WTC11 (cell line): ENCODE measurements around the gene TERT. TPM values are rescaled to one million over a fixed set of nuclear protein-coding genes. Genes with fewer than 3 reads are reported as not detected.

Source experiments
- ATAC-seq: fragments of 200-7000 bp; cut with Tn5 transposase; 2 replicates; pipeline ENCODE4 v1.10.0; 2021; ENCODE audit warnings: mild to moderate bottlenecking, moderate library complexity
- CTCF ChIA-PET: fragments of 300-600 bp; sonication (Branson Sonifier 250); formaldehyde crosslinking; loops from one replicate; lab custom pipeline; 2021; ENCODE audit warnings: antibody characterized with exemption; lab: Charles Lee
- POLR2A ChIA-PET: fragments of 350-600 bp; sonication (Branson Sonifier 250); formaldehyde crosslinking; loops from one replicate; lab custom pipeline; 2021; ENCODE audit warnings: antibody characterized with exemption; lab: Charles Lee
- DNase-seq: peaks from one replicate; pipeline ENCODE4 v3.0.0; 2021; ENCODE audit warnings: low spot score
- H3K27ac Mint-ChIP-seq: 2 replicates; pipeline ENCODE4 v1.8.0; 2021; ENCODE audit warnings: mixed read lengths
- H3K27me3 Mint-ChIP-seq: 2 replicates; pipeline ENCODE4 v1.8.0; 2021; ENCODE audit warnings: low read depth, mild to moderate bottlenecking, moderate library complexity, mixed read lengths
- H3K36me3 Mint-ChIP-seq: 2 replicates; pipeline ENCODE4 v1.8.0; 2021; ENCODE audit warnings: mixed read lengths
- H3K4me1 Mint-ChIP-seq: 2 replicates; pipeline ENCODE4 v1.8.0; 2022; ENCODE audit warnings: mixed read lengths
- H3K4me3 Mint-ChIP-seq: 2 replicates; pipeline ENCODE4 v1.8.0; 2021; ENCODE audit warnings: mild to moderate bottlenecking, moderate library complexity, mixed read lengths
- H3K9me3 Mint-ChIP-seq: 2 replicates; pipeline ENCODE4 v1.8.0; 2021; ENCODE audit warnings: mixed read lengths
- ATF3 ChIP-seq: sonication (generic); formaldehyde crosslinking; conservative IDR thresholded peaks from 2 replicates; pipeline ENCODE4 v1.8.1; 2022; ENCODE audit warnings: mild to moderate bottlenecking, missing genetic modification reagents
- CREB1 ChIP-seq: sonication (generic); formaldehyde crosslinking; IDR thresholded peaks from 2 replicates; pipeline ENCODE4 v1.8.0; 2023; ENCODE audit warnings: mild to moderate bottlenecking, missing genetic modification reagents
- CREM ChIP-seq: sonication (generic); formaldehyde crosslinking; IDR thresholded peaks from 2 replicates; pipeline ENCODE4 v1.8.1; 2022; ENCODE audit warnings: mild to moderate bottlenecking, missing genetic modification reagents, moderate library complexity
- ETV6 ChIP-seq: sonication (generic); formaldehyde crosslinking; IDR thresholded peaks from 2 replicates; pipeline ENCODE4 v1.8.1; 2022; ENCODE audit warnings: mild to moderate bottlenecking, missing genetic modification reagents
- FOXK1 ChIP-seq: sonication (generic); formaldehyde crosslinking; IDR thresholded peaks from 2 replicates; pipeline ENCODE4 v1.8.0; 2022; ENCODE audit warnings: mild to moderate bottlenecking, moderate library complexity, missing genetic modification reagents
- HMGA2 ChIP-seq: fragments of 250-450 bp; sonication (Bioruptor Pico); IDR thresholded peaks from 2 replicates; pipeline ENCODE4 v1.4.0; 2021; ENCODE audit warnings: mild to moderate bottlenecking, moderate library complexity
- IRF2 ChIP-seq: sonication (generic); formaldehyde crosslinking; IDR thresholded peaks from 2 replicates; pipeline ENCODE4 v1.8.0; 2022; ENCODE audit warnings: low read depth, missing genetic modification reagents, borderline replicate concordance
- KAT7 ChIP-seq: sonication (generic); formaldehyde crosslinking; IDR thresholded peaks from 2 replicates; pipeline ENCODE4 v1.8.1; 2023; ENCODE audit warnings: missing genetic modification reagents, mild to moderate bottlenecking, borderline replicate concordance
- MYBL2 ChIP-seq: sonication (generic); formaldehyde crosslinking; IDR thresholded peaks from 2 replicates; pipeline ENCODE4 v1.8.1; 2023; ENCODE audit warnings: mild to moderate bottlenecking, moderate library complexity, missing genetic modification reagents
- SMAD3 ChIP-seq: sonication (generic); formaldehyde crosslinking; IDR thresholded peaks from 2 replicates; pipeline ENCODE4 v1.8.0; 2022; ENCODE audit warnings: missing genetic modification reagents, mild to moderate bottlenecking, borderline replicate concordance
- SP1 ChIP-seq: sonication (generic); formaldehyde crosslinking; conservative IDR thresholded peaks from 2 replicates; pipeline ENCODE4 v1.8.1; 2022; ENCODE audit warnings: missing genetic modification reagents
- TCF7 ChIP-seq: sonication (generic); formaldehyde crosslinking; IDR thresholded peaks from 2 replicates; pipeline ENCODE4 v1.8.0; 2022; ENCODE audit warnings: mild to moderate bottlenecking, low read depth, missing genetic modification reagents, moderate library complexity
- TEAD1 ChIP-seq: sonication (generic); formaldehyde crosslinking; IDR thresholded peaks from 2 replicates; pipeline ENCODE4 v1.8.0; 2022; ENCODE audit warnings: mild to moderate bottlenecking, missing genetic modification reagents
- TP53 ChIP-seq: sonication (generic); formaldehyde crosslinking; IDR thresholded peaks from 2 replicates; pipeline ENCODE4 v1.8.1; 2023; ENCODE audit warnings: mild to moderate bottlenecking, missing genetic modification reagents
- USF1 ChIP-seq: sonication (generic); formaldehyde crosslinking; IDR thresholded peaks from 2 replicates; pipeline ENCODE4 v1.8.0; 2022; ENCODE audit warnings: mild to moderate bottlenecking, missing genetic modification reagents
- ZBTB21 ChIP-seq: sonication (generic); formaldehyde crosslinking; IDR thresholded peaks from 2 replicates; pipeline ENCODE4 v1.8.1; 2023; ENCODE audit warnings: mild to moderate bottlenecking, missing genetic modification reagents, borderline replicate concordance
- ZNF219 ChIP-seq: sonication (generic); formaldehyde crosslinking; IDR thresholded peaks from 2 replicates; pipeline ENCODE4 v1.8.0; 2023; ENCODE audit warnings: missing genetic modification reagents, mild to moderate bottlenecking, borderline replicate concordance
- ZNF281 ChIP-seq: sonication (generic); formaldehyde crosslinking; IDR thresholded peaks from 2 replicates; pipeline ENCODE4 v1.8.0; 2023; ENCODE audit warnings: mild to moderate bottlenecking, missing genetic modification reagents
- total RNA-seq: library from RNA; stranded (reverse); gene quantifications from 3 replicates; pipeline ENCODE4 v1.2.3, GENCODE V29; 2021
- TF ChIP-seq, protein P1 (sequence below): sonication (generic); formaldehyde crosslinking; IDR thresholded peaks from 2 replicates; pipeline ENCODE4 v1.8.0; 2022; ENCODE audit warnings: mild to moderate bottlenecking, missing genetic modification reagents
- TF ChIP-seq, protein P2 (sequence below): fragments of 250-450 bp; sonication (Bioruptor Pico); IDR thresholded peaks from 2 replicates; pipeline ENCODE4 v1.9.0; 2021; ENCODE audit warnings: mild to moderate bottlenecking, borderline replicate concordance
- TF ChIP-seq, protein P3 (sequence below): sonication (generic); formaldehyde crosslinking; IDR thresholded peaks from 2 replicates; pipeline ENCODE4 v1.8.1; 2023; ENCODE audit warnings: mild to moderate bottlenecking, moderate library complexity, missing genetic modification reagents

The TERT gene
- total RNA-seq, 1 experiment from 2014 or later = 42.9 TPM

- ATAC-seq = no peak
- no peak for DNase-seq
- TF ChIP-seq IRF2 (CRISPR knock-in tag) (no peak), ZNF281 (no peak), SMAD3 (CRISPR knock-in tag) (no peak), FOXK1 (no peak), HMGA2 (no peak), TEAD1 (CRISPR knock-in tag) (no peak), ATF3 (CRISPR knock-in tag) (no peak), KAT7 (CRISPR knock-in tag) (no peak), USF1 (no peak), TP53 (CRISPR knock-in tag) (no peak), ZBTB21 (no peak), ZNF219 (no peak), MYBL2 (CRISPR knock-in tag) (no peak), CREB1 (CRISPR knock-in tag) (no peak), TCF7 (CRISPR knock-in tag) (no peak)
- TF ChIP-seq, protein P1, sequence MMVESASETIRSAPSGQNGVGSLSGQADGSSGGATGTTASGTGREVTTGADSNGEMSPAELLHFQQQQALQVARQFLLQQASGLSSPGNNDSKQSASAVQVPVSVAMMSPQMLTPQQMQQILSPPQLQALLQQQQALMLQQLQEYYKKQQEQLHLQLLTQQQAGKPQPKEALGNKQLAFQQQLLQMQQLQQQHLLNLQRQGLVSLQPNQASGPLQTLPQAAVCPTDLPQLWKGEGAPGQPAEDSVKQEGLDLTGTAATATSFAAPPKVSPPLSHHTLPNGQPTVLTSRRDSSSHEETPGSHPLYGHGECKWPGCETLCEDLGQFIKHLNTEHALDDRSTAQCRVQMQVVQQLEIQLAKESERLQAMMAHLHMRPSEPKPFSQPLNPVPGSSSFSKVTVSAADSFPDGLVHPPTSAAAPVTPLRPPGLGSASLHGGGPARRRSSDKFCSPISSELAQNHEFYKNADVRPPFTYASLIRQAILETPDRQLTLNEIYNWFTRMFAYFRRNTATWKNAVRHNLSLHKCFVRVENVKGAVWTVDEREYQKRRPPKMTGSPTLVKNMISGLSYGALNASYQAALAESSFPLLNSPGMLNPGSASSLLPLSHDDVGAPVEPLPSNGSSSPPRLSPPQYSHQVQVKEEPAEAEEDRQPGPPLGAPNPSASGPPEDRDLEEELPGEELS (CRISPR knock-in tag) = no peak
- TF ChIP-seq, protein P2, sequence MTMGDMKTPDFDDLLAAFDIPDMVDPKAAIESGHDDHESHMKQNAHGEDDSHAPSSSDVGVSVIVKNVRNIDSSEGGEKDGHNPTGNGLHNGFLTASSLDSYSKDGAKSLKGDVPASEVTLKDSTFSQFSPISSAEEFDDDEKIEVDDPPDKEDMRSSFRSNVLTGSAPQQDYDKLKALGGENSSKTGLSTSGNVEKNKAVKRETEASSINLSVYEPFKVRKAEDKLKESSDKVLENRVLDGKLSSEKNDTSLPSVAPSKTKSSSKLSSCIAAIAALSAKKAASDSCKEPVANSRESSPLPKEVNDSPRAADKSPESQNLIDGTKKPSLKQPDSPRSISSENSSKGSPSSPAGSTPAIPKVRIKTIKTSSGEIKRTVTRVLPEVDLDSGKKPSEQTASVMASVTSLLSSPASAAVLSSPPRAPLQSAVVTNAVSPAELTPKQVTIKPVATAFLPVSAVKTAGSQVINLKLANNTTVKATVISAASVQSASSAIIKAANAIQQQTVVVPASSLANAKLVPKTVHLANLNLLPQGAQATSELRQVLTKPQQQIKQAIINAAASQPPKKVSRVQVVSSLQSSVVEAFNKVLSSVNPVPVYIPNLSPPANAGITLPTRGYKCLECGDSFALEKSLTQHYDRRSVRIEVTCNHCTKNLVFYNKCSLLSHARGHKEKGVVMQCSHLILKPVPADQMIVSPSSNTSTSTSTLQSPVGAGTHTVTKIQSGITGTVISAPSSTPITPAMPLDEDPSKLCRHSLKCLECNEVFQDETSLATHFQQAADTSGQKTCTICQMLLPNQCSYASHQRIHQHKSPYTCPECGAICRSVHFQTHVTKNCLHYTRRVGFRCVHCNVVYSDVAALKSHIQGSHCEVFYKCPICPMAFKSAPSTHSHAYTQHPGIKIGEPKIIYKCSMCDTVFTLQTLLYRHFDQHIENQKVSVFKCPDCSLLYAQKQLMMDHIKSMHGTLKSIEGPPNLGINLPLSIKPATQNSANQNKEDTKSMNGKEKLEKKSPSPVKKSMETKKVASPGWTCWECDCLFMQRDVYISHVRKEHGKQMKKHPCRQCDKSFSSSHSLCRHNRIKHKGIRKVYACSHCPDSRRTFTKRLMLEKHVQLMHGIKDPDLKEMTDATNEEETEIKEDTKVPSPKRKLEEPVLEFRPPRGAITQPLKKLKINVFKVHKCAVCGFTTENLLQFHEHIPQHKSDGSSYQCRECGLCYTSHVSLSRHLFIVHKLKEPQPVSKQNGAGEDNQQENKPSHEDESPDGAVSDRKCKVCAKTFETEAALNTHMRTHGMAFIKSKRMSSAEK (CRISPR knock-in tag) = no peak
- H3K9me3 Mint-ChIP-seq = no peaks in the 10 kb centered on the region
- no peak overlapping the region for H3K27ac Mint-ChIP-seq
- no peaks in the 10 kb centered on the region for H3K27me3 Mint-ChIP-seq
- CTCF ChIA-PET = interaction anchor here (1.0 kb wide), 1 partner anchor 10 kb away, joined by 4 read pairs; no protein-coding TSS in a partner anchor
- no peak overlapping the region for H3K4me3 Mint-ChIP-seq
- no peaks in the 10 kb centered on the region for H3K36me3 Mint-ChIP-seq
- peaks cover 3% of the 10 kb centered on the region; the same call in 1 of the 2 replicates for H3K4me1 Mint-ChIP-seq
- POLR2A ChIA-PET = no interaction called here
These were observed 49.9 kb downstream of the TERT start for GRCh38 chr5:1244976-1245375.

DNA sequence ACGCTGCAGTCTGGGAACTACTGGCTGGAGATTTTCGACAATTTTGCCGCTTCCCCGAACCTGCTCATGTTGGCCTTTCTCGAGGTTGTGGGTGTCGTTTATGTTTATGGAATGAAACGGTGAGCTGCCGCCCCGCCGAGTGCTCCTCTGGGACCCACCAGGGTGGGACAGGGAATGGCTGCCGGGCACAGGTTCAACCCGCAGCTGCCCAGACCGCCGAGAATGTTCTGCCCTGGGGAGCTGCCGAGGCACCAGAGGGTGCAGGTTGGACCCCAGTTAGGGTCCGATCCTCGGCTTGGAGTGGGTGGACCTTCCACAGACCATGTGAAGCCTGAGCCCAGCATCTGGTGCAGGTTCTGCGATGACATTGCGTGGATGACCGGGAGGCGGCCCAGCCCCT is 50.6 kb downstream of the TERT start:
- H3K9me3 Mint-ChIP-seq = no peaks in the 10 kb centered on the region
- ATAC-seq (no peak), DNase-seq (no peak)
- CTCF ChIA-PET = no interaction called here
- no peaks in the 10 kb centered on the region for H3K27me3 Mint-ChIP-seq
- no peak overlapping the region for H3K27ac Mint-ChIP-seq
- POLR2A ChIA-PET = no interaction called here
- H3K4me3 Mint-ChIP-seq = no peak overlapping the region
- peaks cover 3% of the 10 kb centered on the region; the same call in 1 of the 2 replicates for H3K4me1 Mint-ChIP-seq
- H3K36me3 Mint-ChIP-seq = no peaks in the 10 kb centered on the region
- no peak for TF ChIP-seq SP1 (CRISPR knock-in tag)
- TF ChIP-seq KAT7 (CRISPR knock-in tag) = no peak
- no peak for TF ChIP-seq CREM (CRISPR knock-in tag)
- TF ChIP-seq, protein P3, sequence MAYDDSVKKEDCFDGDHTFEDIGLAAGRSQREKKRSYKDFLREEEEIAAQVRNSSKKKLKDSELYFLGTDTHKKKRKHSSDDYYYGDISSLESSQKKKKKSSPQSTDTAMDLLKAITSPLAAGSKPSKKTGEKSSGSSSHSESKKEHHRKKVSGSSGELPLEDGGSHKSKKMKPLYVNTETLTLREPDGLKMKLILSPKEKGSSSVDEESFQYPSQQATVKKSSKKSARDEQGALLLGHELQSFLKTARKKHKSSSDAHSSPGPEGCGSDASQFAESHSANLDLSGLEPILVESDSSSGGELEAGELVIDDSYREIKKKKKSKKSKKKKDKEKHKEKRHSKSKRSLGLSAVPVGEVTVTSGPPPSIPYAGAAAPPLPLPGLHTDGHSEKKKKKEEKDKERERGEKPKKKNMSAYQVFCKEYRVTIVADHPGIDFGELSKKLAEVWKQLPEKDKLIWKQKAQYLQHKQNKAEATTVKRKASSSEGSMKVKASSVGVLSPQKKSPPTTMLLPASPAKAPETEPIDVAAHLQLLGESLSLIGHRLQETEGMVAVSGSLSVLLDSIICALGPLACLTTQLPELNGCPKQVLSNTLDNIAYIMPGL (CRISPR knock-in tag) = no peak
- no peak for TF ChIP-seq ETV6 (CRISPR knock-in tag)
